HepG2 (cell line): ENCODE measurements around the gene CGNL1. TPM values are rescaled to one million over a fixed set of nuclear protein-coding genes. Genes with fewer than 3 reads are reported as not detected.

ENCODE experiments used
- BRD4 ChIP-seq: sonication (generic); formaldehyde crosslinking; IDR thresholded peaks from 2 replicates; pipeline ENCODE4 v1.4.0; 2020; ENCODE audit warnings: missing genetic modification reagents
- ELF4 ChIP-seq: sonication (generic); formaldehyde crosslinking; IDR thresholded peaks from 2 replicates; pipeline ENCODE4 v1.5.0; 2020; ENCODE audit warnings: missing genetic modification reagents, mild to moderate bottlenecking, moderate library complexity, borderline replicate concordance
- KMT2B ChIP-seq: IDR thresholded peaks from 2 replicates; pipeline ENCODE4 v1.6.1; 2016; ENCODE audit warnings: missing genetic modification reagents, missing compliant biosample characterization
- NFIC ChIP-seq: IDR thresholded peaks from 2 replicates; pipeline ENCODE4 v1.6.1; 2012; ENCODE audit warnings: mild to moderate bottlenecking, low read length, inconsistent platforms
- TSC22D2 ChIP-seq: sonication (generic); formaldehyde crosslinking; IDR thresholded peaks from 2 replicates; pipeline ENCODE4 v1.5.1; 2020; ENCODE audit warnings: missing genetic modification reagents, mild to moderate bottlenecking, borderline replicate concordance
- ZKSCAN5 ChIP-seq: sonication (generic); formaldehyde crosslinking; IDR thresholded peaks from 2 replicates; pipeline ENCODE4 v1.5.1; 2020; ENCODE audit warnings: mild to moderate bottlenecking, missing genetic modification reagents
- ZNF292 ChIP-seq: sonication (generic); formaldehyde crosslinking; IDR thresholded peaks from 2 replicates; pipeline ENCODE4 v1.8.1; 2022; ENCODE audit warnings: mild to moderate bottlenecking, low read depth, missing genetic modification reagents, borderline replicate concordance
- ZNF343 ChIP-seq: sonication (generic); formaldehyde crosslinking; IDR thresholded peaks from 2 replicates; pipeline ENCODE4 v1.4.0; 2020; ENCODE audit warnings: mild to moderate bottlenecking, missing genetic modification reagents
- ZNF350 ChIP-seq: sonication (generic); formaldehyde crosslinking; IDR thresholded peaks from 2 replicates; pipeline ENCODE4 v1.4.0; 2020; ENCODE audit warnings: mild to moderate bottlenecking, low read depth, missing genetic modification reagents, borderline replicate concordance
- ZNF678 ChIP-seq: sonication (generic); formaldehyde crosslinking; IDR thresholded peaks from 2 replicates; pipeline ENCODE4 v1.4.0; 2020; ENCODE audit warnings: mild to moderate bottlenecking, missing genetic modification reagents
- ZNF788 ChIP-seq: sonication (generic); formaldehyde crosslinking; IDR thresholded peaks from 2 replicates; pipeline ENCODE4 v1.5.0; 2020; ENCODE audit warnings: mild to moderate bottlenecking, missing genetic modification reagents, borderline replicate concordance
- ZNF878 ChIP-seq: sonication (generic); formaldehyde crosslinking; IDR thresholded peaks from 2 replicates; pipeline ENCODE4 v1.8.1; 2023; ENCODE audit warnings: mild to moderate bottlenecking, missing genetic modification reagents, moderate library complexity
- polyA plus RNA-seq, 8 experiments: library from polyadenylated mRNA; depleted of rRNA in 3 of 8; stranded (reverse) in 7 of 8; unstranded in 1 of 8; fragments of >200 nt; fragmentation: Illumina TruSeq in 4 of 8; extraction: Trizol in 4 of 8; gene quantifications; 2 replicates each; pipeline versions ENCODE4 v1.2.1 to v1.2.3, GENCODE V29; 2011 to 2016; ENCODE audit warnings: low read depth in 4 of 8, missing spikeins in 1 of 8, mixed read lengths in 1 of 8; ENCODE audit not compliant: insufficient read depth in 1 of 8
- total RNA-seq, 5 experiments: library from RNA; depleted of rRNA; stranded (reverse); fragments of >200 nt; fragmentation: Illumina TruSeq; extraction: Trizol; gene quantifications; 2 replicates each; pipeline ENCODE4 v1.2.3, GENCODE V29; 2016; ENCODE audit warnings: low read depth in 1 of 5
- TF ChIP-seq, protein P1 (sequence below): sonication (generic); formaldehyde crosslinking; IDR thresholded peaks from 2 replicates; pipeline ENCODE4 v1.5.0; 2020; ENCODE audit warnings: mild to moderate bottlenecking, missing genetic modification reagents, borderline replicate concordance
- TF ChIP-seq, protein P2 (sequence below): sonication (generic); formaldehyde crosslinking; IDR thresholded peaks from 2 replicates; pipeline ENCODE4 v1.4.0; 2020; ENCODE audit warnings: missing genetic modification reagents
- TF ChIP-seq, protein P3 (sequence below): sonication (generic); formaldehyde crosslinking; IDR thresholded peaks from 2 replicates; pipeline ENCODE4 v1.4.0; 2020; ENCODE audit warnings: missing genetic modification reagents

Gene CGNL1
- total and polyA plus RNA-seq, 2 of the 13 experiments (the other 11 are each of a cell fraction or from before 2014, with no cell fraction given) = 5.6 to 15.6 TPM

DNA sequence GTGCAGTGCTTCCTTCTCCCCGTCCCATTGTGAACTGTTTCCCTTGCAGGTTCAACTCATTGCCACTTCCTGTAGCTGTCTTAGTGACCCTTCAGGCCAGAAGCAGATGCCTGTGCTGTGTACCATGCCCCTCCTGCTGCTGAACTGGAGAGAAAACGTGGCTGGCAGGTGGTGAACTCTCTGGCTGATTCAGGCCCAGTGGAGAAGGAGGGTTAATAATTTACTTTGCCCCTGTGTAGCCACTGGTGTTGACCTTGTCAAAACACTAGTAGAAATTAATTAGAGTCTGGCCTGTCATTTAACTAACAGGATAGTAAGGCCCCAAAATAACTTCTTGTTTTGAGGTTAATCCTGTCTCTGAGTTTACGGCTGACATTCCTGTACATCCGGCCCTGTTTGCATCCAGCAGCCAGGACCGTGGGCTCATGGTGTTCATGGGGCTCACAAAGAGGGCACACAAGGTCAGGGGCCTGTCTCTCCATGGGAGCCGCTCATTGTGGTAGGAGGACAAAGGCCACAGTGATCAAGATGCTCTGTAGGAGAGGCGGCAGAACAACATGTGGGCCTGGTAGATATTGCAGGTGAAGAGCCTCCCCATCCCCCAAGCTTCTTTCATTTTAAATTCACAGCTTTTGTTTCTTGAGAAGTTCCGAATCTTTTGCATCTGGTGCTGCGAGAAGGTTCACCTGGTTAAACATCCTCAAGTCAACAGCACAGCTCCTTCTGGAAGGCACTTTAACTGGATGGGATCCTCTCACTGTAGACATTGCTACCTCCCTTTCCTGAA, 101.6 kb downstream of the CGNL1 start (continued):
- TF ChIP-seq, protein P1, sequence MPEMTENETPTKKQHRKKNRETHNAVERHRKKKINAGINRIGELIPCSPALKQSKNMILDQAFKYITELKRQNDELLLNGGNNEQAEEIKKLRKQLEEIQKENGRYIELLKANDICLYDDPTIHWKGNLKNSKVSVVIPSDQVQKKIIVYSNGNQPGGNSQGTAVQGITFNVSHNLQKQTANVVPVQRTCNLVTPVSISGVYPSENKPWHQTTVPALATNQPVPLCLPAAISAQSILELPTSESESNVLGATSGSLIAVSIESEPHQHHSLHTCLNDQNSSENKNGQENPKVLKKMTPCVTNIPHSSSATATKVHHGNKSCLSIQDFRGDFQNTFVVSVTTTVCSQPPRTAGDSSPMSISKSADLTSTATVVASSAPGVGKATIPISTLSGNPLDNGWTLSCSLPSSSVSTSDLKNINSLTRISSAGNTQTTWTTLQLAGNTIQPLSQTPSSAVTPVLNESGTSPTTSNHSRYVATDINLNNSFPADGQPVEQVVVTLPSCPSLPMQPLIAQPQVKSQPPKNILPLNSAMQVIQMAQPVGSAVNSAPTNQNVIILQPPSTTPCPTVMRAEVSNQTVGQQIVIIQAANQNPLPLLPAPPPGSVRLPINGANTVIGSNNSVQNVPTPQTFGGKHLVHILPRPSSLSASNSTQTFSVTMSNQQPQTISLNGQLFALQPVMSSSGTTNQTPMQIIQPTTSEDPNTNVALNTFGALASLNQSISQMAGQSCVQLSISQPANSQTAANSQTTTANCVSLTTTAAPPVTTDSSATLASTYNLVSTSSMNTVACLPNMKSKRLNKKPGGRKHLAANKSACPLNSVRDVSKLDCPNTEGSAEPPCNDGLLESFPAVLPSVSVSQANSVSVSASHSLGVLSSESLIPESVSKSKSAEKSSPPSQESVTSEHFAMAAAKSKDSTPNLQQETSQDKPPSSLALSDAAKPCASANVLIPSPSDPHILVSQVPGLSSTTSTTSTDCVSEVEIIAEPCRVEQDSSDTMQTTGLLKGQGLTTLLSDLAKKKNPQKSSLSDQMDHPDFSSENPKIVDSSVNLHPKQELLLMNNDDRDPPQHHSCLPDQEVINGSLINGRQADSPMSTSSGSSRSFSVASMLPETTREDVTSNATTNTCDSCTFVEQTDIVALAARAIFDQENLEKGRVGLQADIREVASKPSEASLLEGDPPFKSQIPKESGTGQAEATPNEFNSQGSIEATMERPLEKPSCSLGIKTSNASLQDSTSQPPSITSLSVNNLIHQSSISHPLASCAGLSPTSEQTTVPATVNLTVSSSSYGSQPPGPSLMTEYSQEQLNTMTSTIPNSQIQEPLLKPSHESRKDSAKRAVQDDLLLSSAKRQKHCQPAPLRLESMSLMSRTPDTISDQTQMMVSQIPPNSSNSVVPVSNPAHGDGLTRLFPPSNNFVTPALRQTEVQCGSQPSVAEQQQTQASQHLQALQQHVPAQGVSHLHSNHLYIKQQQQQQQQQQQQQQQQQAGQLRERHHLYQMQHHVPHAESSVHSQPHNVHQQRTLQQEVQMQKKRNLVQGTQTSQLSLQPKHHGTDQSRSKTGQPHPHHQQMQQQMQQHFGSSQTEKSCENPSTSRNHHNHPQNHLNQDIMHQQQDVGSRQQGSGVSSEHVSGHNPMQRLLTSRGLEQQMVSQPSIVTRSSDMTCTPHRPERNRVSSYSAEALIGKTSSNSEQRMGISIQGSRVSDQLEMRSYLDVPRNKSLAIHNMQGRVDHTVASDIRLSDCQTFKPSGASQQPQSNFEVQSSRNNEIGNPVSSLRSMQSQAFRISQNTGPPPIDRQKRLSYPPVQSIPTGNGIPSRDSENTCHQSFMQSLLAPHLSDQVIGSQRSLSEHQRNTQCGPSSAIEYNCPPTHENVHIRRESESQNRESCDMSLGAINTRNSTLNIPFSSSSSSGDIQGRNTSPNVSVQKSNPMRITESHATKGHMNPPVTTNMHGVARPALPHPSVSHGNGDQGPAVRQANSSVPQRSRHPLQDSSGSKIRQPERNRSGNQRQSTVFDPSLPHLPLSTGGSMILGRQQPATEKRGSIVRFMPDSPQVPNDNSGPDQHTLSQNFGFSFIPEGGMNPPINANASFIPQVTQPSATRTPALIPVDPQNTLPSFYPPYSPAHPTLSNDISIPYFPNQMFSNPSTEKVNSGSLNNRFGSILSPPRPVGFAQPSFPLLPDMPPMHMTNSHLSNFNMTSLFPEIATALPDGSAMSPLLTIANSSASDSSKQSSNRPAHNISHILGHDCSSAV (CRISPR knock-in tag) = no peak
- TF ChIP-seq ZNF678 (CRISPR knock-in tag) (peak; percentile 82; the same call in 1 of the 2 replicates), ZNF878 (CRISPR knock-in tag) (peak; percentile 96; the same call in 1 of the 2 replicates), ZKSCAN5 (CRISPR knock-in tag) (no peak), KMT2B (CRISPR knock-in tag) (peak; percentile 78), ZNF350 (CRISPR knock-in tag) (peak; percentile 75; the same call in 1 of the 2 replicates), TSC22D2 (CRISPR knock-in tag) (no peak), ZNF788 (CRISPR knock-in tag) (peak; percentile 89; the same call in 1 of the 2 replicates), NFIC (peak; percentile 83), ELF4 (CRISPR knock-in tag) (peak; percentile 85), BRD4 (CRISPR knock-in tag) (peak; percentile 24), ZNF292 (CRISPR knock-in tag) (peak; percentile 95; the same call in 1 of the 2 replicates), ZNF343 (CRISPR knock-in tag) (no peak; the same call in 1 of the 2 replicates)
- TF ChIP-seq, protein P2, sequence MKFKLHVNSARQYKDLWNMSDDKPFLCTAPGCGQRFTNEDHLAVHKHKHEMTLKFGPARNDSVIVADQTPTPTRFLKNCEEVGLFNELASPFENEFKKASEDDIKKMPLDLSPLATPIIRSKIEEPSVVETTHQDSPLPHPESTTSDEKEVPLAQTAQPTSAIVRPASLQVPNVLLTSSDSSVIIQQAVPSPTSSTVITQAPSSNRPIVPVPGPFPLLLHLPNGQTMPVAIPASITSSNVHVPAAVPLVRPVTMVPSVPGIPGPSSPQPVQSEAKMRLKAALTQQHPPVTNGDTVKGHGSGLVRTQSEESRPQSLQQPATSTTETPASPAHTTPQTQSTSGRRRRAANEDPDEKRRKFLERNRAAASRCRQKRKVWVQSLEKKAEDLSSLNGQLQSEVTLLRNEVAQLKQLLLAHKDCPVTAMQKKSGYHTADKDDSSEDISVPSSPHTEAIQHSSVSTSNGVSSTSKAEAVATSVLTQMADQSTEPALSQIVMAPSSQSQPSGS (CRISPR knock-in tag) = peak; percentile 46; the same call in 1 of the 2 replicates
- TF ChIP-seq, protein P3, sequence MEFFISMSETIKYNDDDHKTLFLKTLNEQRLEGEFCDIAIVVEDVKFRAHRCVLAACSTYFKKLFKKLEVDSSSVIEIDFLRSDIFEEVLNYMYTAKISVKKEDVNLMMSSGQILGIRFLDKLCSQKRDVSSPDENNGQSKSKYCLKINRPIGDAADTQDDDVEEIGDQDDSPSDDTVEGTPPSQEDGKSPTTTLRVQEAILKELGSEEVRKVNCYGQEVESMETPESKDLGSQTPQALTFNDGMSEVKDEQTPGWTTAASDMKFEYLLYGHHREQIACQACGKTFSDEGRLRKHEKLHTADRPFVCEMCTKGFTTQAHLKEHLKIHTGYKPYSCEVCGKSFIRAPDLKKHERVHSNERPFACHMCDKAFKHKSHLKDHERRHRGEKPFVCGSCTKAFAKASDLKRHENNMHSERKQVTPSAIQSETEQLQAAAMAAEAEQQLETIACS (CRISPR knock-in tag) = no peak
